GM19099 (cell line): ENCODE data around the gene TBPL1.

Source experiments
- POLR2A ChIP-seq: IDR thresholded peaks from 3 replicates; pipeline ENCODE4 v1.6.1; 2011; ENCODE audit warnings: low read depth; ENCODE audit not compliant: insufficient read length; ENCODE audit errors: extremely low read depth

Gene TBPL1

GRCh38 chr6:134015719-134016557 is 62.9 kb downstream of the TBPL1 start:
- no peak for TF ChIP-seq POLR2A

- no peak for TF ChIP-seq POLR2A
Observed at GRCh38 chr6:134016558-134016814, 63.5 kb downstream of the TBPL1 start.

DNA sequence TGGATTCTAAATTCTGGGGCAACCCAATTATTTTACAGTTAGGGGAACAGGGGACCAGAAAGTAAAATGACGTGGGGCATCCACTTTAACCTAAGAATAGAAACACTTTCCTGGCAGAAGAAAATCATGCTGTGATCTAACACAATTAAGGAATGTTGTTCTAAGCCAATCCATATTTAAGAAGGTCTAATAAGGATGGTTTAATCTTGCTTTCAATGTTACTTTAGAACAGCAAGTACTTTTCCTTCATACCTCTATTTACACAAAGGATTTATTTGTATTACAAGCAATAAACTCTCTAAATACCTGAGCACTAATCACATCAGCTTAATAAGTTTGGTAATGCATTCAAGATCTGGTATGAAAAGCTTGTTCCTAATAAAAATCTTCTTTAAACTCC is 67.0 kb downstream of the TBPL1 start:
- TF ChIP-seq POLR2A: no peak

- TF ChIP-seq POLR2A: no peak
Observed at GRCh38 chr6:134020543-134020942, 67.5 kb downstream of the TBPL1 start.

DNA sequence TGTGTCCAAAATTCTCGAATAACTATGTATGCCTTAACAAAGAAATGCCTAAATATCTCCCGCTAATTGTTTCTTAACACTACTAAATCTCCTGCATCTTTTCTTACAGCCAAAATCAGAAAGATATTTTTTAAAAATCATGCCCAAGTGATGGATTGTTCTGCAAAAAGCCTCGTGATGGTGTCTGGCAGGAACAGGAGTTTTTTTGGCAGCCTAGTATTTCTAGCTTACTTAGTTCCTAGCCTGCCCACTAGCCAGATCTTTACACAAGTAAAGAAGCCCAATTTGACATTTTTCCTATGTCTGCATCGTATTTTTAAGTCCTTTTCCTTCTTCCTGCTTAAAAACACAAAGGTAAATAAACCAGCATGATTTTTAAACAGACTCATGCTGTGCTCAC is 67.9 kb downstream of the TBPL1 start:
- TF ChIP-seq POLR2A: no peak

- TF ChIP-seq POLR2A: no peak
Observed at GRCh38 chr6:134021396-134022122, 68.5 kb downstream of the TBPL1 start.

DNA sequence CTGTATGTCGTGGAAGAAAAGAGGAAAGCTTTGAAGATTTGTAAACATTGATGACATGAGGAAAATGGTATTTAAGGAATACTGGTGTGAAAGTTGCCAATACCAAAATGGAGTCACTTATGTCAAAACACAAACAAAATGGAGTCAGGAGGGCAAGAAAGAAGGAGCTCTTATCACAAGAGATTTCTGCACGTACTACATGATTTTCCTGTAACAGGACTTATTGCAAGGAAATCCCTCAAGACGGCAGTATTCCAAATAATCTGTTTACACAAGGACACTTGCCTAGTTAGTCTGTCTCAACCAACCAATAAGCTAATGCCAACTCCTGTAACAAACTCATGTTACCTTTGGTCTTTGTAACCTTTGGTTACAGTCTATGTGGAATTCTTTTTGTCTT is 69.6 kb downstream of the TBPL1 start:
- TF ChIP-seq POLR2A: no peak

DNA sequence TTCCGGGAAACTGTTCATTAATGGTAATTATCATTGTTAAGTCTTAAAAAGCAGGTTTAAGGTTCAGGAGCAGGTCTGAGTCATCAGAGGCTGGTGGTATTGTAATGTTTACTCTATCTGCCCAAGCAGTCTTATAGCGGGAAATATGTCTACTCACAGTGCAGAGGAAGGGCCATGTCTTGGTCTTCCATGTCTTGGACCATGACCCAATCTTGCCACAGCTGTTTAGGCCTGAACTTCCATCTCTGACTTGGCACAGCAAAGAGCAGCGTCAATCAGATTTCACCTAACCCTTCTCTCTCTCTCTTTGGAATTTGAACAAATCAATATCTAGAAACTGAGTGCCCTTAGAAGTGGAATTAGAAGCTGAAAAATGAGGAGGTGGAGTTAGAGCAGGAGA is 73.6 kb downstream of the TBPL1 start:
- no peak for TF ChIP-seq POLR2A

DNA sequence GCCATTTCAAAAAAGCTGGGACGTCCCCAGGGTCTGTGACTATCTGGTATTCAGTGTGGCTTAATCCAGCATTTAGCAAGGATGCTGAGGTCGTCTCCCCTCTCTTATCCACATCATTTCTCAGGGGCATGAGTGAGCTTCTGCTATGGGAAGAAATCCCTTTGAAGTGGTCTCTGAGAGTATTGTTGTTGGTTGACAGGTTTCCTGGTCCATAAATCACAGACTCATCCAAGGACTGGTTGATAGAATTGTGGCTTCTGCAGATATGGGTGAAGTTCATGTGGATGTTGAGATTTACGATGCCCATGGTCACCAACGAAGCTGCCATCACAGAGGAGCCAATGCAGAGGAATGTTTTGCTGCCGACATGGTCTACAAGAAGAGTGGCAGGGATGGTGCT is 75.4 kb downstream of the TBPL1 start:
- TF ChIP-seq POLR2A: no peak

DNA sequence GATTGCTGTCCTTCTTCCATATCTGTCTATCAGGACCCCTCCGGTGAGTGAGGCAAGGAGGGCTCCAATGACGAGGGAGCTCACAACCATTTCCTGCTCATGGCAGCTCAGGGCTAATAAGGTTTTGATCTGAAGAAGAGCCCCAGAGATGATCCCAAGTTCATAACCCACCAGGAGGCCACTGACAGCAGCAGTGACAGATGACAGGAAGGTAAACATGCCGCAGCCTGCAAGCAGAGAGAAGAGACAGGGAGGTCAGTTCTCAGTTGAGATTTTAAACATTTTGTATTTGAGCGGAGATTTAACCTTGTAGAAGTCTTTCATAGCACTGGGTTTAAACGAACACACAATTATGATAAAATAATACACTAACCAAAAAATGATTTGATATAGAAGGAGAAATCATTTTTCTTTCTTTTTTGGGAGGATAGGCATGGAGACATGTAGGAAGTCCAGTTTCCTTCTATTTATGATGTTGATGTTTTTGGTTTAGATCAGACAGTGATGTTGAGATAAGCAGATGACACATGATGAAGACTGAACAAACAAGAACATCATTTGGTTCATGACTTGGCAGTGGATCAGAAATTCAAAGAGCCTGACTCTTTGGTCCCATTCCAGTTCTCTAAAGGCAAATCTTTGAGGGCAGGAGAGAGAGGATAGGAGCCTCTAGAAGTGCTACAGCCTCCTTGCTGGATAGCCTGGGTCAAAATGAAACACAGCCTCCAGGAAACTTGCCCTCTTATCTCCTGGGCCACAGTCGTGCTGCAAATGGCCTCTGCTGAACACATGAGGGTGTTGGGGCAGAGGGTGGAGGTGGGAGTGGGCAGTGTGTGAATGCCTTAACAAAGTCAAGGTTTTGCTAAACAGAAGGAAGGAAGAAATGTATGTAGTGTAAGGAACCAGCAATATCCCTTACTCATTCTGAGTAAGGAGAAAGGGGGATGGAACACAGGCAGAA is 76.8 kb downstream of the TBPL1 start:
- no peak for TF ChIP-seq POLR2A

DNA sequence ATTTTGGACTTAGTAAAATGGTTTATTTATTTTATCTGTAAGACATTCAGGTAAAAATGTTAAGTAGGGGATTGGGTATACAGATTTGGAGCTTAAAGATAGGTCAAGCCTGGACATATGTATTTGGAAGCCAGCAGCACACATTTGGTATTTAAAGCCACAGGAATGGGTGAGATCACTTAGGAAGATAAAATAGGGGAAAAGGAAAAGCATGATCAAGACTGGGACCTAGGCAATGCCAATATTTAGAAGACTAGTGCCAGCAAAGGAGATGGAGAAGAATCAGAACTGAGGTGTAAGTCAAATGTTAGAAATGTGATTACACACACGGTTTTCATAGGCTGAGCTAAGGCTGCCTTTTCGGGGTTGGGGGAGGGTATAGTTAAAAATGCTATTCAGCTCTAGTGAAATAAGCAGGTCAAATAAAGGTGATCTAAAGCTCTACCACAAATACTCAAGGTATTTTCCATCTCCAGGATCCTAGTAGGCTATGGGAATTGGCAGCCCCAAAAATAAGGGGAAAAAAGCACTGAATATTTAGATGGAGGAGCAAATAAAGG is 78.8 kb downstream of the TBPL1 start:
- no peak for TF ChIP-seq POLR2A

DNA sequence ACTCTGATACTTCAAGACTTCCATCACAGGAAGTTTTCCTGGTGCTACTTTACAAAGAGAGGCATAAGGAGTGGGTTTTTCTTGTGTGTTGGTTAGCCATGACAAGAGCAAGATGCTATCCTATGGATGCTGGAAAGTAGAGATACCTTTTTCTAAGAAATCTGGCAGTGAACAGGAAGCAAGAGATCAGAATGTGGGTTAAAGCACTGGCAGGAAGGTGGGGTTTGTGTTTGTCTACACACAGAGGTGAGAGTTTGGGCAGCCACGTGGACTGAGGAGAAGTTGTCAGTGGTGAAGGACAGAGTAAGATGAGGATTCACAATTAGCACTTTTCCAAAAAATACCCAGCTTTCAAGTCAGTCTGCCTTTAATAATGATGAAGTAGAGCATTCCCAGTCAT is 81.5 kb downstream of the TBPL1 start:
- TF ChIP-seq POLR2A: no peak

DNA sequence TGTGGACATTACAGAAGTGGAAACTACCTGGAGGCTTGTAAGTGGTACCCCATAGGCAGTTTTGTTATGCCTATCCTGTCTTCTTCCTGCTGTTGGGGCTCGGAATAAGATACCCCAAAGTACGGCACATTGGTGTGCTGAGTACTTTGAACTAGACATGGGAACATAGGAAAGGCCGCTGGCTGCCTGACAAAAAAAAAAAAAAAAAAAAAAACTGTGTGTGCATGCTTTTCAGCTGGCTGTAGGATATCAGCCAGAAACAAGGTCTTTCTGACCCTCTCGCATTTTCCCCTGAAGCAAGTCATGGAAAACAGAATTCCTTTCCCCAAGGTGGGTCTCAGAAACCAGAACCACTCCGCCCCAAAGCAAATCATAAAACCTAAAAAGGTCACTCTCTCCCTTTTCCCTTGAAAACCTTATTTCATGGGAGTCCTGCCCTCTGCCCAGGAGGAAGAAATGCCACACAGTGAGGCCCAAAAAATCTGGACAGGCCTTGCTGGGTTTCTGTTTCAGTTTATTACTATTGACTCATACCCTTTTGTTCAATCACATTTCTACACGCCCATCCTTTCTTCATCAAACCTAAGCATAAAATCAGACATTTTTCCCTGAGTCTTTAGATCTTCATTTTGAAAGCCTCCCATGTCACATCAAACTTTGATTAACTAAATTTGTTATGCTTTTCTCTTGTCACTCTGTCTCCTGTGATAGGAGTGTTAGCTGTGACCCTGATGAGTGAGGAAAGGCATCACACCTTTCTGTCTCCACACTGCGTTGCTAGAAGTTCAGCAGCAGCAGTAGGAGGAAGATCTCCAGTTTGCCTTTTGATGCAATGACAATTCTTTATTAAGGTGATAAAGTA is 82.2 kb downstream of the TBPL1 start:
- no peak for TF ChIP-seq POLR2A

DNA sequence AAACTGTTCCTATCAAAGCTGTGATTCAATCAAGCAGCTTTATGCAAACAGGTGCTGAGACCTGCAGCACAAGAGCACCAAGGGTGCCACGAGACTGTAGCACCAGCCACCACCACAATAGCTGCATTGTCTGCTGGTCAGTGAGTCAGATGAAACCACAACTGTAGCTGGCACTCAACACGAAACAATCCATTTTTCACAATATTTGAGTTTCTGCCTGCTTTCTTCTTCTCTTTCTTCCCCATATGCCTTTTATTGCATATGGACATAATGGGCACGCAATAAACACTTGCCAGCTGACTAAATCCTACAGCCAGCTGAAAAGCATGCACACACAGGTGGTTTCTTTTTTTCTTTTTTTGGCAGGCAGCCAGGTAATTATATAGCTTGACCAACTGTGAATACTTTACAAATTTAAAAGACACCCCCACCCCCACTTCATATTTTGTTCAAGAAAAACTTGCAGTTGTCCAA is 82.8 kb downstream of the TBPL1 start:
- no peak for TF ChIP-seq POLR2A
